NCI-H1417 (cell line): ENCODE measurements around the gene LAGE3.

Source experiments
- DNase-seq, 3 experiments: peaks; one replicate each; lab custom pipeline; 2025; lab: John Stamatoyannopoulos, UW

Gene LAGE3

GRCh38 chrX:154435171-154435733 lies 43.8 kb downstream of the LAGE3 start:
- DNase-seq: no peak

- no peak for DNase-seq
Measured at GRCh38 chrX:154434394-154435168, 44.5 kb downstream of the LAGE3 start.

GRCh38 chrX:154433605-154434004 lies 45.5 kb downstream of the LAGE3 start:
- DNase-seq: no peak

GRCh38 chrX:154432210-154432609 lies 46.9 kb downstream of the LAGE3 start:
- no peak for DNase-seq

GRCh38 chrX:154431341-154431740 lies 47.7 kb downstream of the LAGE3 start:
- no peak for DNase-seq

- DNase-seq: no peak
Measured at GRCh38 chrX:154430916-154431315, 48.2 kb downstream of the LAGE3 start.

GRCh38 chrX:154430479-154430878 lies 48.6 kb downstream of the LAGE3 start:
- DNase-seq: no peak

GRCh38 chrX:154429711-154430110 lies 49.4 kb downstream of the LAGE3 start:
- DNase-seq: no peak

GRCh38 chrX:154428176-154429171 lies 50.6 kb downstream of the LAGE3 start, which contains the start of gene ATP6AP1:
Gene ATP6AP1, plus strand, starts transcription at chrX:154428677. Its CDS starts 16 bp downstream, at chrX:154428693.
- DNase-seq: peak; percentile 89 to 98 (median 94)
